RPMI7951 (cell line): ENCODE results near the gene RPS17. TPM values are rescaled to one million over a fixed set of nuclear protein-coding genes. Genes with fewer than 3 reads are reported as not detected.
"Not testable (repeated sequence)": the region's sequence is repeated elsewhere in the genome, so short reads cannot be mapped to it uniquely, and the experiment has no call there.

Source experiments
- DNase-seq: peaks from one replicate; pipeline ENCODE4 v3.0.0-alpha.2; 2012; ENCODE audit warnings: low read depth
- total RNA-seq: library from RNA; depleted of rRNA; stranded (reverse); fragments of >200 nt; shearing (Covaris generic); gene quantifications from 2 replicates; pipeline ENCODE4 v1.2.3, GENCODE V29; 2014; rRNA removed

The RPS17 gene
- total RNA-seq, 1 experiment from 2014 or later: 5,523 TPM

- not testable (repeated sequence) for DNase-seq
These were observed 32.6 kb downstream of the RPS17 start for GRCh38 chr15:82507693-82508092.

DNA sequence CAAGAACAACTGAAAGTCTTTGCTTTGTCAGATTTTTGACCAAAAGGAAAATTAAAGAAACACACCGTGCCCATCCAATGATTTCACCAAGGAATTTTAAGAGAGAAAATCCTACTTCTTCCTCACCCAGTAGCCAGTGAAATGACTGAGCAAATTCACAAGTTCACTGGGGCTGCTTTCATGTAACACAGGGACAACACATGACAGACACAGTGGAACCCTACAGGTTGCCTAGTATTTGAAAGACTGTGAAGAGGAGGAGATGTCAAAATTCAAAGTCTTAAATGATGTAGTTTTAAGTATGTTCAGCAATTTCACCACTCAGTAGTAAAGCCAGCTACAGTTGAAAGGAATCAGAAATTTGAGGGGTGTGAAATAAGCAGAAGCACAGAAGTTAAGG, 33.2 kb downstream of the RPS17 start:
- DNase-seq: not testable (repeated sequence)

- not testable (repeated sequence) for DNase-seq
These were observed 34.4 kb downstream of the RPS17 start for GRCh38 chr15:82505842-82506241.

- DNase-seq: not testable (repeated sequence)
These were observed 36.2 kb downstream of the RPS17 start for GRCh38 chr15:82504074-82504473.

DNA sequence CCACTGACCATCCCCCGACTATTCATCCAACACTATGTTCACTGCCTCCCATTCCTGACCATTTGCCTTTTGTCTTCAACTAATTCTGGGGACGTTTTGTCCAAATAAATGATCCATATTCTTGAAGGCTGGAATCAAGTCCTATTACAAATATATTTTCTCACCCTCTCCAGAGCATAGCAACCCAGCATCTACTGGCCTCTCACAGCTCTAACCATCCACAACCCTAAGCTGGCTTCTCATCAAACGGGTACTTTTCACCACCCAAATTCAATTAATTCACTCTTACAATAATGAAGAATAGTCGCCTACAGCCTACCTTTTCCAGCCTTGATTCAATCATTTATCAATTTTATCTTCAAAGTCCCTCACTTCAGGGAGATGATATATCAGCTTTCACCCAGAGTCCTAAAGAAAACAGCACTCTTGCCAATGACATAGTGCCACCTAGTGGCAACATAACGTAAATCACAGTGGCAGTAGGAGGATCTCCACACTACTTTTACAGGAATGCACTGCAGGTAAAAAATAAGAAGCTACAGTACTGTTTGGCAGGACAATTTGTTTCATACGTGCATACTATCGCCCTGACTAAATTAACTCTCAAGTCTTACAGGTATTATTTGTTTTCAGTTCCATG, 37.4 kb downstream of the RPS17 start:
- not testable (repeated sequence) for DNase-seq

DNA sequence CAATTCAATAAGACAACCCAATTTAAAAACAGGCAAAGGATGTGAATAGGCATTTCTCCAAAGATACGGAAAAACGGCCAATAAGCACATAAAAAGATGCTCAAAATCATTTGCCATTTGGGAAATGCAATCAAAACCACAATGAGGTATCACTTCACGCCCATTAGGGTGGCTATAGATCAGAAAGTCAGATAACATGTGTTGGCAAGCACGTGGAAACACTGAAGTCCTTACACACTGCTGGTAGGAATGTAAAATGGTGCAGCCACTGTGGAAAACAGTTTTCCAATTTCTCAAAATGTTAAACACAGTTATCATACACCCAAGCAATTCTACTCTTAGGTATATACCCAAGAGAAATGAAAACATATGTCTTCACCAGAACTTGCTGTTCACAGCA, 39.5 kb downstream of the RPS17 start:
- DNase-seq: peak; percentile 40

- DNase-seq: not testable (repeated sequence)
These were observed 42.3 kb downstream of the RPS17 start for GRCh38 chr15:82497978-82498377.

DNA sequence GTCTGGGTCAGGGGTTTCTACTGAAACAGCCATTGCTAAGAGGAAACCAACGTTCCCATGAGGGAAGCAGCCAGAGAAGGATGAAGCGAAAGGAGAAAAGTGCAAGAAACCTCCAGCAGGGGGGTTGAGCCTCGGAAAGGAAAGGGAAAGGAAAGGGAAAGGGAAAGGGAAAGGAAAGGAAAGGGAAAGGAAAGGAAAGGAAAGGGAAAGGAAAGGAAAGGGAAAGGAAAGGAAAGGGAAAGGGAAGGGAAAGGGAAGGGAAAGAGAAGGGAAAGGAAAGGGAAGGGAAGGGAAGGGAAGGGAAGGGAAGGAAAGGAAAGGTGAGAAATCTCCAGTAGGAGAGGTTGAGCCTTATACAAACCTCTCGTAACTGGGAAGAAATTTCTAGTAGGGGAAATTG, 52.0 kb downstream of the RPS17 start:
- not testable (repeated sequence) for DNase-seq

GRCh38 chr15:82487045-82487444, 53.2 kb downstream of the RPS17 start:
- DNase-seq: not testable (repeated sequence)

Other genes starting within 250 kb of the RPS17 start
- 0.10 and 0.24 TPM in 2 replicates for gene GOLGA6L10, start 191.0 kb downstream of the RPS17 start, total RNA-seq
- gene GOLGA6L9, start 110.6 kb downstream of the RPS17 start, total RNA-seq: 1.9 TPM in 2 replicates
- gene CPEB1, start 106.9 kb upstream of the RPS17 start, total RNA-seq: 6.1 and 12.1 TPM in 2 replicates
- gene AP3B2, start 169.4 kb upstream of the RPS17 start, total RNA-seq: 1.4 and 1.7 TPM in 2 replicates